ENCODE data around the gene SRPK1. TPM values are rescaled to one million over a fixed set of nuclear protein-coding genes. Genes with fewer than 3 reads are reported as not detected.
"Not testable (repeated sequence)": the region's sequence is repeated elsewhere in the genome, so short reads cannot be mapped to it uniquely, and the experiment has no call there.

SRPK1 gene
- total and polyA plus RNA-seq, 4 donors = 33.1 to 55.5 (median 42.3) TPM

DNA sequence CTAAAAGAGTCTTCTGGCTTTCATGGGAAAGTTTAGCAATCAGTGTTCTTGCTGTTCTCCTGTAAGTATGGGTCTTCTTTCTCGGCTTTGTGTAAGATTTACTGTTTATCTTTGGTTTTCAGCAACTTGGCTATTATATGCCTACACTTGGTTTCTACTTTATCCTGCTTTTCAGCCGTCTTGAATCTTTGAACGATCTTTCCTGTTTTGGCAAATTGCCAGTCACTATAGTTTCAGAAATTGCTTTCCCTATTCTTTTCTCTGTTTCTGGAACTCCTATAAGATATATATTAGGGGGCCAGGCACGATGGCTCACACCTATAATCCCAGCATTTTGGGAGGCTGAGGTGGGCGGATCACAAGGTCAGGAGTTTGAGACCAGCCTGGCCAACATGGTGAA, 14.6 kb upstream of the SRPK1 start:
- Histone ChIP-seq H3K27me3 (ENCODE audit: control insufficient read depth, insufficient read depth, low read length) (no peaks in the 10 kb centered on the region), H3K27ac (ENCODE audit: low read depth, low read length) (no peak overlapping the region), H3K4me1 (ENCODE audit: control insufficient read depth, insufficient read depth, low read length) (no peaks in the 10 kb centered on the region), H3K36me3 (ENCODE audit: control insufficient read depth, insufficient read depth, low read length) (no peaks in the 10 kb centered on the region), H3K4me3 (ENCODE audit: low read depth, low read length) (no peak overlapping the region), H3K9me3 (ENCODE audit: control insufficient read depth, insufficient read depth, low read length) (no peaks in the 10 kb centered on the region)
- DNase-seq (ENCODE audit: low read depth in 4 of 6, low spot score in 6 of 6) = no peak
- WGBS (ENCODE audit: insufficient coverage) = no CpG with 5 or more reads among the region's 5 CpGs

DNA sequence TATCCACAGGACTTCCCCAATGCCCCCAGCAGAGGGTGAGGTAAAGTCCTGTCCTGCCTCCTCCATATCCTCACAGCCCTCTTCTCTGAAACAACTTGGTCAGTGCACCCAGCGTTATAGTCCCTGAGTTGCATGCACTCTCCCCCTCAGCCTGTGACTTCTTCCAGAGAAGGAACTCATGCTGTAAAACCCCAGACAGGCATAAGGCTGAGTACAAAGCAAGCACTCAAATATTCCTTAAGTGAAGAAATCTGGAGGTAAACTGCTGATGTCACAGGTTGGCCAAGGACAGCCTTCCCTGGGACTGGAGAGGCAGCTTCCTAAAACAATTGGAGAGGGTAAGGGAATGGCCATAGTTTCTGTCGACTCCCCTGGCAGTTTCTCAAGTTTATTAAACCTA, 12.9 kb upstream of the SRPK1 start:
- Histone ChIP-seq H3K4me1 (ENCODE audit: control insufficient read depth, insufficient read depth, low read length) (no peaks in the 10 kb centered on the region), H3K27ac (ENCODE audit: low read depth, low read length) (no peak overlapping the region), H3K27me3 (ENCODE audit: control insufficient read depth, insufficient read depth, low read length) (no peaks in the 10 kb centered on the region), H3K36me3 (ENCODE audit: control insufficient read depth, insufficient read depth, low read length) (no peaks in the 10 kb centered on the region), H3K4me3 (ENCODE audit: low read depth, low read length) (no peak overlapping the region), H3K9me3 (ENCODE audit: control insufficient read depth, insufficient read depth, low read length) (no peaks in the 10 kb centered on the region)
- DNase-seq (ENCODE audit: low read depth in 4 of 6, low spot score in 6 of 6) = no peak
- WGBS (ENCODE audit: insufficient coverage) = 60% methylated on average over 2 of the region's 2 CpGs

DNA sequence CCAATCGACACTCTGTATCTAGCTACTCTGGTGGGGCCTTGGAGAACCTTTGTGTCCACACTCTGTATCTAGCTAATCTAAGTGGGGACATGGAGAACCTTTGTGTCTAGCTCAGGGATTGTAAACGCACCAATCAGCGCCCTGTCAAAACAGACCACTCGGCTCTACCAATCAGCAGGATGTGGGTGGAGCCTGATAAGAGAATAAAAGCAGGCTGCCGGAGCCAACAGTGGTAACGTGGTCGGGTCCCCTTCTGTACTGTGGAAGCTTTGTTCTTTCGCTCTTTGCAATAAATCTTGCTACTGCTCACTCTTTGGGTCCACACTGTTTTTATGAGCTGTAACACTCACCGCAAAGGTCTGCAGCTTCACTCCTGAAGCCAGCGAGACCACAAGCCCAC, 11.0 kb upstream of the SRPK1 start:
- H3K36me3 ChIP-seq (ENCODE audit: control insufficient read depth, insufficient read depth, low read length); H3K27ac ChIP-seq (ENCODE audit: low read depth, low read length); H3K27me3 ChIP-seq (ENCODE audit: control insufficient read depth, insufficient read depth, low read length); DNase-seq (ENCODE audit: low read depth in 4 of 6, low spot score in 6 of 6); H3K9me3 ChIP-seq (ENCODE audit: control insufficient read depth, insufficient read depth, low read length); H3K4me1 ChIP-seq (ENCODE audit: control insufficient read depth, insufficient read depth, low read length); H3K4me3 ChIP-seq (ENCODE audit: low read depth, low read length): not testable (repeated sequence)
- 49% methylated on average over 4 of the region's 10 CpGs for WGBS (ENCODE audit: insufficient coverage)

DNA sequence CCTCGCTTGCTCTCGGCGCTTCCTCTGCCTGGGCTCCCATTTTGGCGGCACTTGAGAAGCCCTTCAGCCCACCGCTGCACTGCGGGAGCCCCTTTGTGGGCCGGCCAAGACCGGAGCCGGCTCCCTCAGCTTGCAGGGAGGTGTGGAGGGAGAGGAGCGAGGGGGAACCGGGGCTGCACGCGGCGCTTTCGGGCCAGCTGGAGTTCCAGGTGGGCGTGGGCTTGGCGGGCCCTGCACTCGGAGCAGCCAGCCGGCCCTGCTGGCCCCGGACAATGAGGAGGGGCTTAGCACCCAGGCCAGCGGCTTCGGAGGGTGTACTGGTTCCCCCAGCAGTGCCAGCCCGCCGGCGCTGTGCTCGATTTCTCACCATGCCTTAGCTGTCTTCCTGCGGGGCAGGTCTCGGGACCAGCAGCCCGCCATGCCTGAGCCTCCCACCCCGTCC, 10.2 kb upstream of the SRPK1 start:
- H3K4me1 ChIP-seq (ENCODE audit: control insufficient read depth, insufficient read depth, low read length) = no peaks in the 10 kb centered on the region
- no peaks in the 10 kb centered on the region for H3K9me3 ChIP-seq (ENCODE audit: control insufficient read depth, insufficient read depth, low read length)
- H3K27ac ChIP-seq (ENCODE audit: low read depth, low read length) = no peak overlapping the region
- no peaks in the 10 kb centered on the region for H3K27me3 ChIP-seq (ENCODE audit: control insufficient read depth, insufficient read depth, low read length)
- DNase-seq (ENCODE audit: low read depth in 4 of 6, low spot score in 6 of 6) = no peak
- H3K4me3 ChIP-seq (ENCODE audit: low read depth, low read length) = no peak overlapping the region
- 91% methylated on average over 28 of the region's 30 CpGs for WGBS (ENCODE audit: insufficient coverage)
- H3K36me3 ChIP-seq (ENCODE audit: control insufficient read depth, insufficient read depth, low read length) = no peaks in the 10 kb centered on the region

DNA sequence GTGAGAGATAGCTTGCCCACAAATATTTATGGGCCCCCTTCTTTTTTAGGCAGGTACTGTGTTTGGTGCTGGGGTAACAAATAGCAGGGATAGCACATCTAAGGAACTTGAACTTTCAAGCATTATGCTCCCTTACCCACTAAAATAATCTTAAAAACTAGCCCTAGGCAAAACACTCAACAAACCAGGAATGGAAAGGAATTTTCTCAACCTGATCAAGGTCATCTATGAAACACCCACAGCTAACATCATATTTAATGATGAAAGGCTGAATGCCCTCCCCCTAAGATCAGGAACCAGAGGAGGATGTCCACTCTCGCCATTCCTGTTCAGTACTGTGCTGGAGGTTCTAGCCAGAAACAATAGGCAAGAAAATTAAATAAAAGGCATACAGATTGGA, 8.7 kb upstream of the SRPK1 start:
- Histone ChIP-seq H3K4me3 (ENCODE audit: low read depth, low read length) (no peak overlapping the region), H3K36me3 (ENCODE audit: control insufficient read depth, insufficient read depth, low read length) (no peaks in the 10 kb centered on the region), H3K27me3 (ENCODE audit: control insufficient read depth, insufficient read depth, low read length) (no peaks in the 10 kb centered on the region), H3K27ac (ENCODE audit: low read depth, low read length) (no peak overlapping the region), H3K9me3 (ENCODE audit: control insufficient read depth, insufficient read depth, low read length) (no peaks in the 10 kb centered on the region), H3K4me1 (ENCODE audit: control insufficient read depth, insufficient read depth, low read length) (no peaks in the 10 kb centered on the region)
- no CpG with 5 or more reads among the region's 1 CpG for WGBS (ENCODE audit: insufficient coverage)
- DNase-seq (ENCODE audit: low read depth in 4 of 6, low spot score in 6 of 6) = peak in 1 of 6 donors; percentile 19

DNA sequence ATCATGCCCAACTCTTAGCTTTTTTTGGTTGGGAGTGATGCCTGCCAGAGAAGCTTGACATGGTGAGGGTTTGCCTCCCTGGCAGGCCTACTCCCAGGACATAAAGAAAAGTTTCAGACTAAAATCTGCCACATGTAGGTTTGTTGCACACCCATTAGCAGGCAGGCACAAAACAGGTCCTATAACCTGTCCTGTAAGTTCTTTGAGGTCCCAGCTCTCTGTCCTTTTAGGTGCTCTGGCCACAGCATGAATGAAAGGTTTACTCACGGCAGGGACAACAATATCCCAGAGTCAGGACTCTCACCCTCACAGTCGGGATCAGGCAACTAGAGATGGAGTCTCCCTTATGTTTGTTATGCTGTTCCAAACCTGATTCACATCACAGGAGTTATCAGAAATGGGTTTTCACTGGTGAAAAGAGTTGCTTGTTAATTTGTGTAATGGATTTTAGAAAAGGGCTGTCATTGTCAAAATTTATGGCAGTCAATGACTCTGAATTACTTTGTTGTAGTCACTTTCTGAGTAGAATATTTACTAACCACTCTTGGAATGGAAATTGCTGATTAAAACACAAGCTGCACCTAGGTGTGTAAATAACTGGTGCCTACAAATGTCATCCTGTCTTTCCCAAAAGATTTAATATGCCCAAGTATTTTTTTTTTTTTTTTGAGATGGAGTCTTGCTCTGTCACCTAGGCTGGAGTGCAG, 5.8 kb upstream of the SRPK1 start:
- H3K27ac ChIP-seq (ENCODE audit: low read depth, low read length) = no peak overlapping the region

DNA sequence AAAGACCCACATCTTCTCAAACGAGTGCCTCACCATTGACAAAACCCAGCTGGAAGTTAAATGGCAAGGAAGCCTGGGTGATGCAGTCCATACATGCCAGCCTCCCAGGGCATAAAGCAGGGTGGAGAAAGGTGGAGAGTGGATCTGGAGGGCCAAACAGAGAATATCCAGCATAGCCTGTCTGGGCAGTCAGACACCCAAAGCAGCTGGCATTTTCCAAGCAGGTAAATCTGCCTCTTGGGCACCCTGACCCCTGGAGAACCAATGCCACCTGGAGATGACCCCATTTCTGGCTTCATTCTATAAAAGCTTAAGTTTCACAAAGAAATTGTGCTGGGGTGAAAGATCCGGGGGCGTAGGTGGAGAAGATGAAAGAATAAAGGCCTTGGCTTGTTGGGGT, 5.1 kb upstream of the SRPK1 start:
- no peak overlapping the region for H3K4me3 ChIP-seq (ENCODE audit: low read depth, low read length)
- H3K9me3 ChIP-seq (ENCODE audit: control insufficient read depth, insufficient read depth, low read length) = no peaks in the 10 kb centered on the region
- 94% methylated on average over 2 of the region's 3 CpGs for WGBS (ENCODE audit: insufficient coverage)
- no peaks in the 10 kb centered on the region for H3K27me3 ChIP-seq (ENCODE audit: control insufficient read depth, insufficient read depth, low read length)
- H3K27ac ChIP-seq (ENCODE audit: low read depth, low read length) = no peak overlapping the region
- no peaks in the 10 kb centered on the region for H3K4me1 ChIP-seq (ENCODE audit: control insufficient read depth, insufficient read depth, low read length)
- H3K36me3 ChIP-seq (ENCODE audit: control insufficient read depth, insufficient read depth, low read length) = no peaks in the 10 kb centered on the region
- no peak for DNase-seq (ENCODE audit: low read depth in 4 of 6, low spot score in 6 of 6)

More for the DNA sequence above, 5.8 kb upstream of the SRPK1 start:
- no peaks in the 10 kb centered on the region for H3K4me1 ChIP-seq (ENCODE audit: control insufficient read depth, insufficient read depth, low read length)
- no peaks in the 10 kb centered on the region for H3K27me3 ChIP-seq (ENCODE audit: control insufficient read depth, insufficient read depth, low read length)
- H3K9me3 ChIP-seq (ENCODE audit: control insufficient read depth, insufficient read depth, low read length) = no peaks in the 10 kb centered on the region
- H3K4me3 ChIP-seq (ENCODE audit: low read depth, low read length) = no peak overlapping the region
- WGBS (ENCODE audit: insufficient coverage) = no CpG with 5 or more reads among the region's 2 CpGs
- no peaks in the 10 kb centered on the region for H3K36me3 ChIP-seq (ENCODE audit: control insufficient read depth, insufficient read depth, low read length)
- no peak for DNase-seq (ENCODE audit: low read depth in 4 of 6, low spot score in 6 of 6)

DNA sequence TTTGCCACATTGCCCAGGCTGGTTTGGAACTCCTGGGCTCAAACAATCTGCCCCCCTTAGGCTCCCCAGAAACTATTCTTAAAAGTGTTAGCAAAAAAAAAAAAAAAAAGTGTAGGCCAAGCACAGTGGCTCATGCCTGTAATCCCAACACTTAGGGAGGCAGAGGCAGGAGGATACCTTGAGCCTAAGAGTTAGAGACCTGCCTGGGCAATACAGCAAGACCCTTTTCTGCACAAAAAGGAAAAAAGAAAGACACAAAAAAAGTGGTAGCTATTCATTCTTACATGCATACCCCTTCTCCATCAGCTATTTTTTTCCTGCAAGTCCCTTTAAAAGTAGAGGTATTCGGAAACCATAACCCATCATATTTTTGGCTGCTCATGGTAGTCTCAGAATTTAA, 3.2 kb upstream of the SRPK1 start:
- H3K9me3 ChIP-seq (ENCODE audit: control insufficient read depth, insufficient read depth, low read length) = no peaks in the 10 kb centered on the region
- DNase-seq (ENCODE audit: low read depth in 4 of 6, low spot score in 6 of 6) = no peak
- peaks cover 6% of the 10 kb centered on the region for H3K4me1 ChIP-seq (ENCODE audit: control insufficient read depth, insufficient read depth, low read length)
- H3K27me3 ChIP-seq (ENCODE audit: control insufficient read depth, insufficient read depth, low read length) = no peaks in the 10 kb centered on the region
- H3K4me3 ChIP-seq (ENCODE audit: low read depth, low read length) = no peak overlapping the region
- no peaks in the 10 kb centered on the region for H3K36me3 ChIP-seq (ENCODE audit: control insufficient read depth, insufficient read depth, low read length)
- WGBS (ENCODE audit: insufficient coverage) = no CpG with 5 or more reads among the region's 1 CpG
- no peak overlapping the region for H3K27ac ChIP-seq (ENCODE audit: low read depth, low read length)

DNA sequence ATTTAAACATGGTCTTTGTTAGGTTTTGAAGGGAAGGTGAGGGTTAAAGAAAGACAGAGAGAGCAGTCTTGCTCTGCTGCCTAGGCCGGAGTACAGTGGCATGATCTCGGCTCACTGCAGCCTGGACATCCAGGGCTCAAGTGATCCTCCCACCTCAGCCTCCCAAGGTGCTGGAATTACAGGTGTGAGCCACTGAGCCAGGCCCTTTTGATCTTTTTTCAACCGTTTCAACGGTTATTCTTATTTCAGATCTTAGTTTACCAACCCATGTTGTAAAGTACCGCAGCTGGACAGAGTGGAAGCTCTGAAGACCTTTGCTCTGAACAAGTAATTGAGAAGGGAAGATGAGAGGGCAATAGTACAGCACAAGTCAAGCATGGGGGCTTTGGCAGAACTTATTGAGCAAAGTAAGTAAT, 1.2 kb upstream of the SRPK1 start:
- DNase-seq (ENCODE audit: low read depth in 4 of 6, low spot score in 6 of 6) = no peak
- Histone ChIP-seq H3K36me3 (ENCODE audit: control insufficient read depth, insufficient read depth, low read length) (no peaks in the 10 kb centered on the region), H3K4me3 (ENCODE audit: low read depth, low read length) (no peak overlapping the region), H3K27ac (ENCODE audit: low read depth, low read length) (no peak overlapping the region), H3K4me1 (ENCODE audit: control insufficient read depth, insufficient read depth, low read length) (peaks cover 10% of the 10 kb centered on the region), H3K27me3 (ENCODE audit: control insufficient read depth, insufficient read depth, low read length) (no peaks in the 10 kb centered on the region), H3K9me3 (ENCODE audit: control insufficient read depth, insufficient read depth, low read length) (no peaks in the 10 kb centered on the region)
- WGBS (ENCODE audit: insufficient coverage) = 77% methylated on average over 5 of the region's 5 CpGs

Data from spinal cord (tissue), 10 donors.